PFSK-1 (cell line): ENCODE results near the gene CCDC12.

Source experiments
- FOXP2 ChIP-seq: optimal IDR thresholded peaks from 2 replicates; pipeline ENCODE3; 2011; ENCODE audit warnings: borderline replicate concordance, control low read depth, inconsistent platforms; ENCODE audit not compliant: insufficient read depth; ENCODE audit errors: extremely low read length, extremely low read depth
- POLR2AphosphoS5 ChIP-seq: IDR thresholded peaks from 2 replicates; pipeline ENCODE4 v1.6.1; 2012; ENCODE audit warnings: low read depth, mild to moderate bottlenecking, control low read depth, low read length, moderate library complexity
- REST ChIP-seq, 2 experiments: IDR thresholded peaks; 2 replicates each; pipeline versions ENCODE4 v1.6.1 to v1.8.0; 2011 to 2012; ENCODE audit warnings: low read depth in 2 of 2, low read length in 2 of 2, control low read depth in 1 of 2, inconsistent platforms in 1 of 2, mild to moderate bottlenecking in 1 of 2, moderate library complexity in 1 of 2; ENCODE audit not compliant: insufficient read depth in 1 of 2
- SIN3A ChIP-seq: IDR thresholded peaks from 2 replicates; pipeline ENCODE4 v1.6.1; 2012; ENCODE audit warnings: mild to moderate bottlenecking, low read length, moderate library complexity, borderline replicate concordance; ENCODE audit not compliant: insufficient read depth
- TAF1 ChIP-seq: IDR thresholded peaks from 2 replicates; pipeline ENCODE4 v1.6.1; 2012; ENCODE audit warnings: low read length, control low read depth, borderline replicate concordance; ENCODE audit not compliant: insufficient read depth

The CCDC12 gene

GRCh38 chr3:46968783-46969428 lies 7.6 kb downstream of the CCDC12 start:
- TF ChIP-seq TAF1, result no peak
- TF ChIP-seq SIN3A, result no peak
- no peak for TF ChIP-seq FOXP2
- no peak for TF ChIP-seq POLR2AphosphoS5
- TF ChIP-seq REST (IDR thresholded peaks at IDR 0.05; ENCODE audit: insufficient read depth in 1 of 2, low read depth in 2 of 2, low read length in 2 of 2), result no peak

GRCh38 chr3:46966811-46967210 lies 9.7 kb downstream of the CCDC12 start:
- TF ChIP-seq FOXP2 (no peak), SIN3A (no peak), POLR2AphosphoS5 (no peak), REST (IDR thresholded peaks at IDR 0.05; ENCODE audit: insufficient read depth in 1 of 2, low read depth in 2 of 2, low read length in 2 of 2) (no peak), TAF1 (no peak)

- TF ChIP-seq SIN3A (no peak), POLR2AphosphoS5 (no peak), REST (IDR thresholded peaks at IDR 0.05; ENCODE audit: insufficient read depth in 1 of 2, low read depth in 2 of 2, low read length in 2 of 2) (no peak)
Observed at GRCh38 chr3:46965151-46965550, 11.4 kb downstream of the CCDC12 start.

- TF ChIP-seq REST (IDR thresholded peaks at IDR 0.05; ENCODE audit: insufficient read depth in 1 of 2, low read depth in 2 of 2, low read length in 2 of 2) (no peak), TAF1 (no peak), POLR2AphosphoS5 (no peak), SIN3A (no peak), FOXP2 (no peak)
Observed at GRCh38 chr3:46962990-46963389, 13.6 kb downstream of the CCDC12 start.

GRCh38 chr3:46962427-46962826 lies 14.1 kb downstream of the CCDC12 start:
- TF ChIP-seq REST (IDR thresholded peaks at IDR 0.05; ENCODE audit: insufficient read depth in 1 of 2, low read depth in 2 of 2, low read length in 2 of 2) (no peak), TAF1 (no peak), FOXP2 (no peak), POLR2AphosphoS5 (no peak), SIN3A (no peak)
